ENCODE data around the gene SEMA4C.

DNA sequence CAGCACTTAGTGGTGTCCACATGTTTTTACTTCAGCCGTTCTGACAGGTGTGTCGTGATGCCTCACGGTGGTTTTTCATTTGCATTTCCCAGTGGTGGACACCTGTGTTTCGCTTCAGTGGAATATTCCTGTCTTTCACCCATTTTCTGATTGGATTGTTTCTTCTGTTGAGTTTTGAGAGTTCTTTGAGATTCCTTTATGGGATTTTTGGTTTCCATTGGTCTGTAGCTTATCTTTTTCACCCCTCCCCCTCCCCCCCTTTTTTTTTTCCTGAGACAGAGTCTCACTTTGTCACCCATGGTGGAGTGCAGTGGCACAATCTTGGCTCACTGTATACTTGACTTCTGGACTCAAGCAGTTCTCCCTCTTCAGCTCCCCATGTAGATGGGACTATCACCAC is 34.0 kb downstream of the SEMA4C start:
- TF ChIP-seq, protein P1, sequence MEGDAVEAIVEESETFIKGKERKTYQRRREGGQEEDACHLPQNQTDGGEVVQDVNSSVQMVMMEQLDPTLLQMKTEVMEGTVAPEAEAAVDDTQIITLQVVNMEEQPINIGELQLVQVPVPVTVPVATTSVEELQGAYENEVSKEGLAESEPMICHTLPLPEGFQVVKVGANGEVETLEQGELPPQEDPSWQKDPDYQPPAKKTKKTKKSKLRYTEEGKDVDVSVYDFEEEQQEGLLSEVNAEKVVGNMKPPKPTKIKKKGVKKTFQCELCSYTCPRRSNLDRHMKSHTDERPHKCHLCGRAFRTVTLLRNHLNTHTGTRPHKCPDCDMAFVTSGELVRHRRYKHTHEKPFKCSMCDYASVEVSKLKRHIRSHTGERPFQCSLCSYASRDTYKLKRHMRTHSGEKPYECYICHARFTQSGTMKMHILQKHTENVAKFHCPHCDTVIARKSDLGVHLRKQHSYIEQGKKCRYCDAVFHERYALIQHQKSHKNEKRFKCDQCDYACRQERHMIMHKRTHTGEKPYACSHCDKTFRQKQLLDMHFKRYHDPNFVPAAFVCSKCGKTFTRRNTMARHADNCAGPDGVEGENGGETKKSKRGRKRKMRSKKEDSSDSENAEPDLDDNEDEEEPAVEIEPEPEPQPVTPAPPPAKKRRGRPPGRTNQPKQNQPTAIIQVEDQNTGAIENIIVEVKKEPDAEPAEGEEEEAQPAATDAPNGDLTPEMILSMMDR (conservative IDR thresholded peaks at IDR 0.05; ENCODE audit: low read length), result no peak
- no peak for TF ChIP-seq EZH2phosphoT487 (IDR thresholded peaks at IDR 0.05; ENCODE audit: borderline replicate concordance, low read depth, low read length)
